GM19035 (cell line): ENCODE measurements around the gene RFLNA.

Experiments used
- ATAC-seq: cut with Tn5 transposase; IDR thresholded peaks from one replicate; pipeline ENCODE4 v1.9.1; 2021; ENCODE audit not compliant: unreplicated experiment

Gene RFLNA

GRCh38 chr12:124302807-124303578 is 8.1 kb downstream of the RFLNA start:
- no peak for ATAC-seq

DNA sequence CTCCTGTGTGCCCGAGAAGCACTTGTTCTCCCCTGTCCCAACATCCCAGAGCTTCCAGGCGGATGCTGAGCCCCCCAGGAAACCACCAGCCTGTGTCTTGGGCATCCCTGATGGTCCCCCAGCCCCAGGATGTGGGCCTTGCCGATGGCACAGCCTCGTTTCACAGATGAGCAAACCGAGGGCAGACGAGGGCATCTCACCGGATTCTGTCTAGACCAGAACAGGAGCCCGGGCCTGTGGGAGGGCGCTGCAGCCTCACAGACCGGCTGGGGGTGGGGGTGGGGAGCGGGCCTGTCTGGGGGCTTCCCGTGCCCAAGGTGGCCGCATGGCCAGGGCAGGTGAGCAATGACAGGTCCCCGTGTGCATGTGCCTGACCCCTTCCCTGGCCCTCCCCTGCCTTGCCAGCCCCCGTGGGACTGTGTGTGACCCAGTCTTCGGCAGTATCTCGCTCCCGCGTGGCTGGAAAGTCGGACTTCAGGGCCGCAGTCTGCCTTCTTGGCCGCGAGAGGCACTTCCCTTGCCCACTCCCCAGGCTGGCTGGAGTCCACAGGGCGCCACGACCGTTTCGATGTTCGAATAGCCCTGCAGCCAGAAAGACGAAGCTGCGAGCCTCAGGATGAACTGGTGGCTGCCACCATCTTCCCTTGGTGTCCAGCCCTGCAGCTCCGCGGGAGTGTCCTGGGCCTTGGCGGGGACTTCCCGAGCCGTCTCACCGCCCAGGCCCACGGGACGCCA is 8.9 kb downstream of the RFLNA start:
- ATAC-seq, result no peak

- no peak for ATAC-seq
Observed at GRCh38 chr12:124304314-124304790, 9.5 kb downstream of the RFLNA start.

- ATAC-seq, result no peak
Observed at GRCh38 chr12:124305136-124305535, 10.2 kb downstream of the RFLNA start.

GRCh38 chr12:124305776-124306685 is 11.1 kb downstream of the RFLNA start:
- no peak for ATAC-seq

- ATAC-seq, result no peak
Observed at GRCh38 chr12:124306686-124307555, 12.0 kb downstream of the RFLNA start.

DNA sequence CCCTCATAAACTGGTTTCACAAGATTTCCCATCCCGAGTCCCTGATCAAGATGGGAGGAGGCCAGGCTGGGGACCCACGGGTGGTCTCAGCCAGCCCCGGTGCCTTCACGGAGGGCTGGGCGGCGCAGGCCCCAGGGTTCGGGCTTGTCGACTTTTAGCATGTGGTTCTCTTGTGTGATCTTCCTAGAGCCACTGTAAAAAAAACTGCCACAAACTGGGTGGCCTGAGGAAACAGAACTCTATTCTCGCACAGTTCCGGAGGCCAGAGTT is 12.6 kb downstream of the RFLNA start:
- no peak for ATAC-seq

DNA sequence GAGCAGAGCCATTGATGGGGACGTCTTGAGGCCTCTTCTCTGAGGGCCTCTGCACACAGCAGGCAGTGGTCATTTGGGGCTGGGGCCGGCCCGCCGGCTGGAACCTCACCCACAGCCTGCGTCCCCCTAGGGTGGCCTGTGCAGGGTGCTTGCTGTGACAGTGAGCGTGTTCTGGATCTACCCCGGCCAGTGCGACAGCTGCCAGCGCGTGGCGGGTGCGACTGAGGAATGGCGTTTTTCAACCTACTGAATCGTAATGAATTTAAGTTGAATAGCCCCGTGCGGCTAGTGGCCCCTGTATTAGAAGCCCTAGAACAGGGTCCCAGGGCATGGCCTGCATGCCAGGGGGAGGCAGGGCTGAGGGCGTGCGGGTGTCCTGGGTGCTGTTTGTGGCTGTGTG is 13.8 kb downstream of the RFLNA start:
- no peak for ATAC-seq

DNA sequence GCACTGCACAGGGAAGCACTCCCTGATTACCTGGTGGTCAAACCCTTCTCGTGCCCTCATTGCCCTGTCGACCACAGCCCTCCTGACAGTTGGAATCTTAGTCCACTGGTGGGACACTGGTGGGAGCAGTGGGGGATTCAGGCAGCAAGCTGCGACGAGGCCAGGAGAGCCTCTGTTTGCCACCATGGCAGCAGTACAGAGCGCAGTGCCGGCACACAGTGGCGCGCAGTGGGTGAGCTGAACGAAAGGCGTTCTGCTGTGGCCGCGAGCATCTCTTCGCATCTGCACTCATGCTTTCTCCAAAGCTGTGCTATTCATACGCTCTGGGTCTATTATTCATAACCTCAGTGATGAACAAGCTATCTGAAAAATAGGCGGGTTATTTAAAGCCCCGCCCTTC is 14.3 kb downstream of the RFLNA start:
- no peak for ATAC-seq

DNA sequence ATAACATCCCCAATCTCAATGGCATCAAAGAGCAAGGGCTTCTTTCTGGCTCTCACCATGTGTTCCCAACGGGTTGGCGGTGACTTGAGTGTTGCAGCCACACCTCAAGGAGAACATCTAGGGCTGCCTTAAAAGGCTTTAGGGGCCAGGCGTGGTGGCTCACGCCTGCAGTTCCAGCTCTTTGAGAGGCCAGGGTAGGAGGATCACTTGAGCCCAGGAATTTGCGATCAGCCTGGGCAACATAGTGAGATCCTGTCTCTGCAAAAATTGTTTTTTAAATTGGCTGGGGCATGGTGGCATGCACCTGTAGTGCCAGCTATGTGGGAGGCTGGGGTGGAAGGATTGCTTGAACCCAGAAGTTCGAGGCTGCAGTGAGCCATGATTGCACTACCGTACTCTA is 14.9 kb downstream of the RFLNA start:
- no peak for ATAC-seq

- ATAC-seq, result no peak
Observed at GRCh38 chr12:124310178-124310577, 15.3 kb downstream of the RFLNA start.

DNA sequence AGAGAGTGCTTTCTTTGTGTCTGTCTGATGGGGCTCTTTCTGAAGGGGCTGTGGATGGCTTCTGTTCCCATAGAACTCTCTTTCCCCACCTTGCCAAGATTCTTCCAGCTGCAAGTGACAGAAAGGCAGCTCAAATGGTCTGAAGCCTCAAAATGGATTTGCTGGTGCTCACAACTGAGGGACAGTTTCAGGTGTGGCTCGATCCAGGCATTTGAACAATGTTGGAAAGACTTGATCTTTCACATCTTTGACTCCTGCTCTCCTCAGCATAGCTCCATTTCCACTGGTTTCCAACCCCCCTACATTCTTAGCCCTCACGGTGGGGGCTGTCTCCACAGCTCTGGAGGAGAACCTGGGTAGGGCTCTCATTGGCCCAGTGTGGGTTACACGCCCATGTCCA is 15.9 kb downstream of the RFLNA start:
- no peak for ATAC-seq

- no peak for ATAC-seq
Observed at GRCh38 chr12:124311292-124312109, 16.6 kb downstream of the RFLNA start.

DNA sequence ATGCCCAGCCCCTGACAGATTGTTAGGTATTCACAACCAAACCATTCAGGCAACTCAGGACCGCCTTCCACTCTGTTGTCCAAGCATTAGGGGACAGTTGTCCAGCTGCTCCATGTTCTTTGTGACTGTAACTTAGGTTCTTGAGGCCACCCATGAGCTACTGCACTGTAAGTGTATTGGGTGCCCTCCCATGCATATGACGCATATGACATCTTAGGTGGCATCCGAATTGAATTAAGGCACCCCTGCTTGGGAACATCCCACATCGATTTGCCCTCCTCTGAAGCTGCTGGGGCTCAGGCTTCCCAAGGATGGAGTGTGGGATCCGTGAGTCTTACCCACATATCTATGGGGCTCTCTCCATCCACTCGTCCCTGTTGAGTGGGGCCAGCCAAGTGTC is 17.7 kb downstream of the RFLNA start:
- no peak for ATAC-seq

DNA sequence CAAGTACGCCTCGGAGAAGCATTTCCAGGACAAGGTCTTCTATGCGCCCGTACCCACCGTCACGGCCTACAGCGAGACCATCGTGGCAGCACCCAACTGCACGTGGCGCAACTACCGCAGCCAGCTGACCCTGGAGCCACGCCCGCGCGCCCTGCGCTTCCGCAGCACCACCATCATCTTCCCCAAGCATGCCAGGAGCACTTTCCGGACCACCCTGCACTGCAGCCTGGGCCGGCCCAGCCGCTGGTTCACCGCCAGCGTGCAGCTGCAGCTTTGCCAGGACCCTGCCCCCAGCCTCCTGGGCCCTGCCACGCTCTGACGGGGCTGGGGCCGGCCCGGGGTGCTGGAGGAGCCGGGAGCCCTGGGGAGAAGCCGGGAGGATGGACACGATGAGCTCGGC is 19.3 kb downstream of the RFLNA start:
- ATAC-seq, result no peak

- ATAC-seq, result no peak
Observed at GRCh38 chr12:124314766-124315165, 19.9 kb downstream of the RFLNA start.

- ATAC-seq, result no peak
Observed at GRCh38 chr12:124315372-124316044, 20.6 kb downstream of the RFLNA start.

DNA sequence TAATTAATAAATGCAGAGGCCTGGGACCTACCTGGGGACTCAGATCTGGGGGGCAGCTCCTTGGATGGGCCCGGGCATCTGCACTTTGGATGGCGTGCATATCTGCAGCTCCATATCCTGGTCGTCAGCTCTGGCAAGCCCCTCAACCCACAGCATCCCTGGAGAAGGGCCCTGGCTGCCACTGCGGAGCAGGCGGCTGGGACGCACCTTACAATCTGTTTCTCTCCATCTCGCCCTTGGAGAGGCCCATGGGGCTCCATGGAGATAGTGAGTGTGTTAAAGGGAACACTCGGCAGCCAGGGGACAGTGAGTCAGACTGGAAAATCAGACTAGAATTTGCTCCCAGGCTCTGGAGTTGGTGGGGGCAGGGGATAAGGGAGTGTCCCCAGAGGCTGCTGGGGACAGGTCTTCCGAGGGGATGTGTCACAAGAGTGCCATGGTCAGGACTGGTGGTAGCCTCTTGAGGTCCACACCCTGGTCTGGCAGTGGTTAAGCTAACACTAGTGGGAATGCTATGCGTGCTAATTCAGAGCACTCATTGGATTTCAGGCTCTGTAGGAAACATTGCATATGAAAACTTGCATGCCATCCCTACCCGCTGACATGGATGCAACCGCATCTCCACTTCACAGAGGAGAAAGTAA is 21.5 kb downstream of the RFLNA start:
- ATAC-seq, result no peak

- no peak for ATAC-seq
Observed at GRCh38 chr12:124317400-124317799, 22.5 kb downstream of the RFLNA start.
